Activated CD8-positive, alpha-beta T cell treated with anti-CD3 and anti-CD28 coated beads for 36 hours (primary cell): ENCODE measurements around the gene HNF4A. TPM values are rescaled to one million over a fixed set of nuclear protein-coding genes. Genes with fewer than 3 reads are reported as not detected.

Source experiments
- ATAC-seq: fragments of 200-7000 bp; cut with Tn5 transposase; one replicate; pipeline ENCODE4 v1.10.0; 2021; ENCODE audit warnings: mild to moderate bottlenecking, moderate library complexity
- CTCF ChIA-PET: fragments of 350-600 bp; sonication (Branson Sonifier 250); formaldehyde crosslinking; loops from one replicate; lab custom pipeline; 2021; ENCODE audit warnings: antibody characterized with exemption; lab: Charles Lee
- POLR2A ChIA-PET: fragments of 350-600 bp; sonication (Branson Sonifier 250); formaldehyde crosslinking; loops from one replicate; lab custom pipeline; 2021; ENCODE audit warnings: antibody characterized with exemption; lab: Charles Lee
- DNase-seq: peaks from one replicate; pipeline ENCODE4 v3.0.0-alpha.2; 2020
- H3K27ac Mint-ChIP-seq: one replicate; pipeline ENCODE4 v1.8.0; 2021; ENCODE audit warnings: mild to moderate bottlenecking, mixed read lengths
- H3K27me3 Mint-ChIP-seq: one replicate; pipeline ENCODE4 v1.8.0; 2021; ENCODE audit warnings: mixed read lengths
- H3K36me3 Mint-ChIP-seq: one replicate; pipeline ENCODE4 v1.8.0; 2021; ENCODE audit warnings: low read depth, mixed read lengths
- H3K4me1 Mint-ChIP-seq: one replicate; pipeline ENCODE4 v1.8.0; 2021; ENCODE audit warnings: low read depth, mixed read lengths
- H3K4me3 Mint-ChIP-seq: one replicate; pipeline ENCODE4 v1.8.0; 2021; ENCODE audit warnings: mild to moderate bottlenecking, moderate library complexity, mixed read lengths
- H3K9me3 Mint-ChIP-seq: one replicate; pipeline ENCODE4 v1.8.0; 2021; ENCODE audit warnings: mixed read lengths
- CTCF ChIP-seq: fragments of 200-600 bp; IDR thresholded peaks from one replicate; pipeline ENCODE4 v1.8.0; 2022; ENCODE audit warnings: antibody characterized with exemption, mild to moderate bottlenecking
- intact Hi-C: fragments of 100-400 bp; cut with micrococcal nuclease; formaldehyde crosslinking; loops from one replicate; pipeline ENCODE4 v1.10.0; 2022
- total RNA-seq, 2 experiments: library from RNA; stranded (reverse); gene quantifications; one replicate each; pipeline ENCODE4 v1.2.3, GENCODE V29; 2021

The HNF4A gene
- total RNA-seq, 2 experiments from 2014 or later: not detected

- H3K27me3 Mint-ChIP-seq: no peaks in the 10 kb centered on the region
- ATAC-seq (no peak), DNase-seq (no peak)
- H3K27ac Mint-ChIP-seq: no peak overlapping the region
- intact Hi-C loops: no loop called here
- no peaks in the 10 kb centered on the region for H3K9me3 Mint-ChIP-seq
- ChIA-PET POLR2A (no interaction called here), CTCF (no interaction called here)
- no peak for TF ChIP-seq CTCF
- H3K4me1 Mint-ChIP-seq: no peaks in the 10 kb centered on the region
- H3K4me3 Mint-ChIP-seq: no peak overlapping the region
- no peaks in the 10 kb centered on the region for H3K36me3 Mint-ChIP-seq
Observed at GRCh38 chr20:44425923-44426322, 70.4 kb downstream of the HNF4A start.

- no peaks in the 10 kb centered on the region for H3K4me1 Mint-ChIP-seq
- H3K4me3 Mint-ChIP-seq: no peak overlapping the region
- peaks cover 6% of the 10 kb centered on the region for H3K27me3 Mint-ChIP-seq
- no peak overlapping the region for H3K27ac Mint-ChIP-seq
- intact Hi-C loops: no loop called here
- H3K9me3 Mint-ChIP-seq: no peaks in the 10 kb centered on the region
- no peaks in the 10 kb centered on the region for H3K36me3 Mint-ChIP-seq
- TF ChIP-seq CTCF: no peak
- ATAC-seq (no peak), DNase-seq (no peak)
- ChIA-PET POLR2A (interaction anchor here (0.8 kb wide), 1 partner anchor 13 kb away, joined by 3 read pairs; no protein-coding TSS in a partner anchor), CTCF (interaction anchor here (1.3 kb wide), 1 partner anchor 209 kb away, joined by 3 read pairs; no protein-coding TSS in a partner anchor)
Observed at GRCh38 chr20:44426879-44427790, 71.6 kb downstream of the HNF4A start.

GRCh38 chr20:44427804-44428173 is 72.3 kb downstream of the HNF4A start:
- ChIA-PET CTCF (no interaction called here), POLR2A (interaction anchor here (0.8 kb wide), 1 partner anchor 12 kb away, joined by 3 read pairs; no protein-coding TSS in a partner anchor)
- intact Hi-C loops: no loop called here
- Mint-ChIP-seq H3K4me3 (no peak overlapping the region), H3K27ac (no peak overlapping the region), H3K4me1 (no peaks in the 10 kb centered on the region), H3K9me3 (no peaks in the 10 kb centered on the region), H3K27me3 (peaks cover 6% of the 10 kb centered on the region), H3K36me3 (no peaks in the 10 kb centered on the region)
- no peak for ATAC-seq
- no peak for TF ChIP-seq CTCF
- DNase-seq: no peak

GRCh38 chr20:44428174-44429016 is 72.9 kb downstream of the HNF4A start:
- no peaks in the 10 kb centered on the region for H3K36me3 Mint-ChIP-seq
- H3K9me3 Mint-ChIP-seq: no peaks in the 10 kb centered on the region
- POLR2A ChIA-PET: no interaction called here
- DNase-seq (no peak), ATAC-seq (no peak)
- TF ChIP-seq CTCF: no peak
- H3K4me3 Mint-ChIP-seq: no peak overlapping the region
- no peak overlapping the region for H3K27ac Mint-ChIP-seq
- peaks cover 6% of the 10 kb centered on the region for H3K27me3 Mint-ChIP-seq
- intact Hi-C loops: no loop called here
- CTCF ChIA-PET: no interaction called here
- no peaks in the 10 kb centered on the region for H3K4me1 Mint-ChIP-seq

- no peak for TF ChIP-seq CTCF
- H3K4me3 Mint-ChIP-seq: no peak overlapping the region
- H3K27me3 Mint-ChIP-seq: peaks cover 6% of the 10 kb centered on the region
- ChIA-PET POLR2A (no interaction called here), CTCF (no interaction called here)
- no peaks in the 10 kb centered on the region for H3K9me3 Mint-ChIP-seq
- H3K36me3 Mint-ChIP-seq: no peaks in the 10 kb centered on the region
- H3K27ac Mint-ChIP-seq: no peak overlapping the region
- intact Hi-C loops: no loop called here
- DNase-seq: no peak
- H3K4me1 Mint-ChIP-seq: no peaks in the 10 kb centered on the region
- ATAC-seq: no peak
Observed at GRCh38 chr20:44429017-44429339, 73.5 kb downstream of the HNF4A start.
